Activated T-cell treated with anti-CD3 and anti-CD28 coated beads for 48 hours (primary cell): ENCODE results near the gene DNAJC2.
A peak's percentile ranks its signal among the peaks of the same experiment; 100 is the strongest.
"Not testable (repeated sequence)": the region's sequence is repeated elsewhere in the genome, so short reads cannot be mapped to it uniquely, and the experiment has no call there.

Experiments used
- DNase-seq: peaks from one replicate; pipeline ENCODE4 v3.0.0-alpha.2; 2020; ENCODE audit warnings: low read depth

Gene DNAJC2

GRCh38 chr7:103341466-103341865, 3.1 kb downstream of the DNAJC2 start:
- no peak for DNase-seq

- no peak for DNase-seq
Observed at GRCh38 chr7:103338864-103339263, 5.7 kb downstream of the DNAJC2 start.

DNA sequence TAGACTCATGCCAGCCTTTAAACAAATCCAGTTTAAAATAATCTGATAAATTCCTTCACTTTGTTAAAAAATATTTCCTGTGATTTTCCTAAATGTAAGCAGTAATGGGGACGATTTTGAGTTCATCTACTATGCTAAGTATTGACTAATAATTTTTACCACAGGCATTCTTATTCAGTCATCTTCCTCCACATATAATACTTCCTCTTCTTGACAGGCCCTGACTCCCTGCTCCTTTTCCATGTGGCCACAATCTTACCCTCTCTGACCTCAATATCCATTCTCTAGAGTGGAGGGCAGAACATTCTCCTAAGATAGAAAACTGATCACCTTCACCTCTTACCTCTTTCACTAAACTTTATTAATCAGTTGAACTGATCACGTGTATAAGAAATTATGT, 7.8 kb downstream of the DNAJC2 start:
- DNase-seq, result no peak

- no peak for DNase-seq
Observed at GRCh38 chr7:103325744-103326143, 18.8 kb downstream of the DNAJC2 start.

DNA sequence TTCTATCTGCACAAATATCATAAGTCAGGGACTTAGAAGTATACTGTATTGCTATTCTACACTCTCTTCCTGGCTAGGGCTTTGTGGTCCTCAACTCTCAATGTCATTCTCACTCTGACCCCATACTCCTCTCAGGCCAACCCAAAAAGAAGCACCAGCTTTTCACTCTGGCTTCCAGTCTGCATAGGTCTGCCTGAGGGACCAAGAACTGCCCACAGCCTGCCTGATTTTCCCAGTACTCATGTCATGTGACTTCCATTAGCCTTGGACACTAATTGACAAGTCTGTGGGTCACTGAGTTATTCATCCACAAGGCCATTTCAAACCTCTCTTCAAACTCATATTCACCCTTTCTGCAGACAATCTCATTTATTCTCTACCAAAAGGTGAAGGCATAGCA, 27.6 kb downstream of the DNAJC2 start:
- no peak for DNase-seq

- DNase-seq, result no peak
Observed at GRCh38 chr7:103316380-103316941, 28.1 kb downstream of the DNAJC2 start.

GRCh38 chr7:103314852-103315251, 29.7 kb downstream of the DNAJC2 start:
- no peak for DNase-seq

- no peak for DNase-seq
Observed at GRCh38 chr7:103307503-103308231, 36.9 kb downstream of the DNAJC2 start.

DNA sequence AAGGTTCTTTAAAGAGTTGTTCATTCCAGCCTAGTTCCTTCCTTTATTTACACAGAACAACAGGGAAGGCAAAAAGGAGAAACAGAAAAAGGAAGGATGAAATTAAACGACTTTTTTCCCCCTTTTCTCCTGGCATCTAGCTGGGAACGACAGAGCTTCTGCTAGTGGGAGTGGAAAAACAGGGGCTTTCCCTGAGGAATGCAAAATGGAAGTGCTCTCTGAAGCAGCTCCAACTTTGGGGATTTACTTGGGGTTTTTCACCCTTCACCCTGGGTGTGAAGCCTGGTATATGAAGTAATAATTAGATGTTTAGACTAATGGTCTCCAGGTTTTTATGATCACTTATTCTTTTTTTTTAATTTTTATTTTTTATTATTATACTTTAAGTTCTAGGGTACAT, 43.1 kb downstream of the DNAJC2 start:
- DNase-seq, result no peak

DNA sequence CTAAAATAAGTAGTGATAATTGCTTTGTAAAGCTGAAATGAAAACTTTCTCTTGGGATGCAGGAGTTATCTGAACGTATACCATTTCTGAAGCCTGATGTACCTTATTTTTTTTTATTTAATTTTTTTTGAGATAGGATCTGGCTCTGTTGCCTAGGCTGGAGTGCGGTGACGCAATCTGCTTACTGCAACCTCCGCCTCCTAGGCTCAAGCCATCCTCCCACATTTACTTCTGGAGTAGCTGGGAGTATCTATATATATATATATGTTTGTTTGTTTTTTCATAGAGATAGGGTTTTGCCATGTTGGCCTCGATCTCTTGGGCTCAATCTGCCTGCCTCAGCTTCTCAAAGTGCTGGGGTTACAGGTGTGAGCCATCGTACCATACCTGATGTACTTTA, 44.9 kb downstream of the DNAJC2 start:
- no peak for DNase-seq

- no peak for DNase-seq
Observed at GRCh38 chr7:103297837-103298179, 46.8 kb downstream of the DNAJC2 start.

GRCh38 chr7:103296901-103297836, 47.4 kb downstream of the DNAJC2 start, which contains the start of gene PMPCB:
TSS of gene PMPCB (plus strand) at chr7:103297435. CDS start at chr7:103297460, 25 bp downstream.
- peak; percentile 91 for DNase-seq

GRCh38 chr7:103293526-103293925, 51.0 kb downstream of the DNAJC2 start:
- no peak for DNase-seq

GRCh38 chr7:103292122-103292521, 52.4 kb downstream of the DNAJC2 start:
- DNase-seq, result no peak

DNA sequence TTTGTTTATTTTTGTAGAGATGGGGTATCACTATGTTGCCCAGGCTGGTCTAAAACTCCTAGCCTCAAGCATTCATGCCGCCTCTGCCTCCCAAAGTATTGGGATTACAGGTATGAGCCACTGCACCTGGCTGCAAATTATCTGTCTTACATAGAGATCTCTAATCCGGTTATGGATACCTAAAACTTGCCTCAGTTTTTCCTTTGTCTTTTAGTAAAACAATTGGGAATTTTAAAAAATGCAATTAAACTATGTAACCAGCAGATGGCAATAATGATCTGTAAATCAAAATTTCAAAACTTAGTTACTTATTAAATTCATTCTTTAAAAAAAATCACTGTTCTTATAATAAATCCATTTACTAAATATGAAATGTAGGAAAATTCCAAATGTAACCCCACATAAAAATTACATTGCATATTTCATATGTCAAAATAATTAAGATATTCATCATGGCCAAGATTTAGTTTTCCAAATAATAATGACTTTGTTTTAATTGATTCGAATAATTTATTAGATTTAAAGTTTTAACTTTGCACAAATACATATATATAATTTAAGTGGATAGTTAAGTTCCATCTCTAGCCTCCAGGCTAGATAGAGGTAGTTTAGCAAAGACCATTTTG, 61.7 kb downstream of the DNAJC2 start:
- DNase-seq, result not testable (repeated sequence)

- peak; percentile 6 for DNase-seq
Observed at GRCh38 chr7:103280803-103281155, 63.8 kb downstream of the DNAJC2 start.

DNA sequence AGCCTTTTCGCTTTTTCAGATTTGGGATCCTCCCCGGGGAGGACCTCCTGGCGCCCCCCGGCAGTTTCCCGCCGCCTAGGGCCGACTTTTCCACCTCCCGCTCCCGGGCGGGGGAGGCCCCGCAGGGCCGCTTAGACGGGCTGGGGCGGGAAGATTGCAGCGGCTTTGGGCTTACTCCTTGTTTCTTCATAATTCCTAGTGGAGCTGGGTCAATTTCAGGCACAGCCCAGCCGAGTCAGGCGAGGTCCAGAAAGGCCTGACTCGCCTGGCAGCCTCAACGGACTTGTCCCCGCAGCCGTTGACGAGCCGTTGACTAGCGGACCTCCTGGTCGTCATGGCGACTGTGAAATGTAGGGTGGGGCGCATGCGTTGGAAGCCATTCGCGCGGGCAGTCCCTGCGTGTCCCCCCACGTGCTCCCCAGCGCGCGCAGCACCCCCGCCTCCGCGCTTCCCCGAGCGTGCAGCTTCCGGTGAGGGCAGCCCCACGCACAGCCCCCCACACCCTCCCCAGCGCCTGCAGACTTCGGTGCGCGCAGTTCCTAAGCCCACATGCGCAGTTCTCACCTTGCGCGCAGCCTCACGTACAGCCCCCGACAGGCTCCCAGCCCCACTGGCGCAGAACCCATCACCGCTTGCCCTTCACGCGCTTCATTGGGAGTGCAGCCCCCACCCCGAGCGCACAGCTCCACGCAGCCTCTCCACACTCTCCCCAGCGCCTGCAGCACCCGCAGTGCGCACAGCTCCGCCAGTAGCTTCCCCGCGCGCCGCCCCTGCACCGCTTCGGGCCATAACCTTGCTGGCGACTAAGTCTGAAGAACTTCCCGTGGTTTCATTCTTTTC, 64.4 kb downstream of the DNAJC2 start:
- peak; percentile 81 for DNase-seq

GRCh38 chr7:103279636-103279962, 65.0 kb downstream of the DNAJC2 start:
- not testable (repeated sequence) for DNase-seq

DNA sequence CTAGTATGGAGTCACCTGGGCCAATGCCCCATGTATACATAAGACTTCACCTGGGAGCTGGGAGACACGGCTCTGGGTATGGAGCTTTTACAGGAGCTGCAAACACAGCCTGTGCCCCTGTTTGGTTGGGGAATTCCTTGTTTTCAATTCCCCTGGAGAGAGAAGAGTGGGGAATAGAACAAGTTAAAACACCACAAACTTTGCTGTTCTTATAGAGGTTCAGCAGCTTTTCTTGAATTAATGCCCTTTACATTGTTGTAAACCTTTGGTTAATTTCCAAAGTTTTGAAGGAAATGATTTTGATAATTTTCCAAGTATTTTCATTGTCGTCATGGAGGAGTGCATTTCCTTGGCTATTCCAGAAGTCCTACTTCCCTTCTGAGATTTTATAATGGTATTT, 66.4 kb downstream of the DNAJC2 start:
- not testable (repeated sequence) for DNase-seq

GRCh38 chr7:103274867-103275266, 69.7 kb downstream of the DNAJC2 start:
- DNase-seq, result not testable (repeated sequence)

- DNase-seq, result not testable (repeated sequence)
Observed at GRCh38 chr7:103273374-103273773, 71.2 kb downstream of the DNAJC2 start.

DNA sequence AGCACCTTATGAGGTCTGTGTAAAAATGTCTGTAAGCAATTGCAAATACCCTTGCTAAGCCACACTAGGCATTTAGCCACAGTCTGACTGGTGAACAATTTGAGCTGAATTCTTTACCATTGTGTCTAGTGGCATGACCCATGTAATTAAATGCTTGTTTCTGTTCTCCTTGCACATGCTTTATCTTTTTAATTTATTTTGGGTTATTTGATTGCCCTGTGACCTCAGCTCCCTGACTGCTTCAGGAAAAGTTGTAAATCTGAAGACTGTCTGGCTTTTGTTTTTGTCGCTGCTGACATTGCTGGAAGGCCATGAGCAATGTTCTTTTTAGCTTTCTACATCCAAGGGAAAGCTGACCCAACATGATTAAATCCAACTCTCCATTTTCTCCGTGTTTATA, 78.3 kb downstream of the DNAJC2 start:
- DNase-seq, result not testable (repeated sequence)
